ENCODE measurements around the gene BRPF3. TPM values are rescaled to one million over a fixed set of nuclear protein-coding genes. Genes with fewer than 3 reads are reported as not detected.

BRPF3 gene
- total RNA-seq, 1 experiment from 2014 or later, result 5.9 TPM

- DNase-seq (ENCODE audit: extremely low read depth, low read depth), result no peak
Measured at GRCh38 chr6:36266913-36267644, 70.5 kb downstream of the BRPF3 start.

DNA sequence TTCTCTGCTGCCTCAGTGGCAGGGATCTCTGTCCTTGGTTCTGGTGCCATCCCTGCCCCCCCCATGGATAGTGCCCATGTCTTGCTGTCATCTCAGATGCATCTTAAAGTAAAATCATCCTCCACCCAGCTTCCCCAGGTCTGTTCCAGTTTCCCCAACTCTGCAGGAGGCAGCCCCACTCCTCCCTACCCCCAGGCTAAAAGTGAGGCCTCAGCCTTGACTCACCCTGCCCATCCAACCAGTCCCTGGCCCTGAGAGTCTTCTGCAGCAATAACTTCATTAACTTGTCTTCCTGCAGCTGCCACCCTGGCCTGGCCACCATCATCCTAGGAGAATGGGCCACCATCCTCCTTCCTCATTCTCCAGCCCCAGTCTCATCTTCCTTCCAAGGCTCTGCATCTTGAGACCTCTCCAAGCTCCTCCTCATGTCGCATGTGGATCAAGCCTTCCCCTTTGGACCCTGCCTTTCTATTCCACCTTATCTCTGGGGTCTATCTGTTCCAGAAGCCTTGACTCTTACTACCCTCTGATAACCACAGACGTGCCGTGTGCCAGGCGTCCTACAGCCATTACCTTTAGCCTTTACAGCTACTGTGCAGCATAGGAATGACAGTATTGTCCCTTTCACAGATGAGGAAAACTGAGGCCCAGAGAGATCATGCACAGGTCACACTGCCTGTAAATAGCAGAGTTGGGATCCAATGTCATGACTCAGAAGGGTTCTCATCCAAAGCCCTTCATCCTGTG lies 71.4 kb downstream of the BRPF3 start:
- no peak for DNase-seq (ENCODE audit: extremely low read depth, low read depth)

DNA sequence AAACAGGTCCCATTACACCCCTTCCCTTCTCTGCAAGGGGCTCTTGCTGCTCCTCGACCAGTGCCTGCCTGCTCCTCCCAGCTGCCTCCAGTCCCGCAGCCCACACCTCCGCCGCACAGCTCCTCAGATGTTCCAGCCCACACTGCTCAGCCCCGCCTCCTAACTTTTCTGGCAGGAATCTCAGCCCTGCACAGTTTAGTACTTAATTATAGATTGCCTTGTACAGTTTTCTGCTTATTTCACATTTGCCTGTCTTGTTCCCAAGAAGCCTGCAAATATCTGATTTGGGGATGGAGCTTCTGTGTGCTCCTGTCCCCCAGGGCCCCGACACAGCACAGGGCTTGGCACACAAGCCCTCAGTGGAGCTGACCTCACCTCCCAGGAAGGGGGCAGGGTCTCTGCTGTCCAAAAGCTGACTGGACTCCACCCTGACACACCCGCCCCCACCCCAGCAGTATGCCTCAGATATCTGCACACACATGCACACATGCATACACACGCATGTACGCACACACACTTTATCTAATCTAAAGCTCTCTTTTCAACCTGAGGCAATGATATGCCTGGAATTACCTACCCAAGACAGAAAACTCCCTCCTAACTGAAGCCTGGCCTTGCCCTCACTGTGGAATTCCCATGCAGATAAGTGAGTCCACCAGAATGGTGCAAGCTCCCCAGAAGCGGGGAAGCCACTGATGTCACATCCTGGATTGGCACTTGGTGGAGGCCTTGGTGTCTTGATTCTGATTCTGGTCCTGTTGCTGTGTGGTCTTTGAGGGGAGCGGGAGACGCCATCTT lies 72.1 kb downstream of the BRPF3 start:
- DNase-seq (ENCODE audit: extremely low read depth, low read depth), result no peak

- DNase-seq (ENCODE audit: extremely low read depth, low read depth), result no peak
Measured at GRCh38 chr6:36269834-36270705, 73.5 kb downstream of the BRPF3 start, which contains the start of gene PNPLA1. Gene PNPLA1, plus strand, starts transcription at chr6:36270060. Its CDS starts 400 bp downstream, at chr6:36270460.

DNA sequence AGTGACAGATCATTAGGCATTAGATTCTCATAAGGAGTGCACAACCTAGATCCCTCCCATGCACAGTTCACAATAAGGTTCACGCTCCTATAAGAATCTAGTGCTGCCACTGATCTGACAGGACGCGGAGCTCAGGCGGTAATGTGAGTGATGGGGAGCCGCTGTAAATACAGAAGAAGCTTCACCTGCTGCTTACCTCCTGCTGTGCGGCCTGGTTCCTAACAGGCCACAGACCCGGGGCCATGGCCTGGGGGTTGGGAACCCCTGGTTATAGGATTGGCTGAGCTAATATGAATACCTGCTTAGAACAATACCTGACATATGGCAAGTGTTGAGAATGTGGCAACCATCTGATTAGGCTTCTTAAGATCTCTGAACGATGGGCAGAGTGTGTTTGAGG lies 75.7 kb downstream of the BRPF3 start:
- no peak for DNase-seq (ENCODE audit: extremely low read depth, low read depth)

- no peak for DNase-seq (ENCODE audit: extremely low read depth, low read depth)
Measured at GRCh38 chr6:36273067-36273466, 76.5 kb downstream of the BRPF3 start.

- no peak for DNase-seq (ENCODE audit: extremely low read depth, low read depth)
Measured at GRCh38 chr6:36273802-36274514, 77.4 kb downstream of the BRPF3 start.

DNA sequence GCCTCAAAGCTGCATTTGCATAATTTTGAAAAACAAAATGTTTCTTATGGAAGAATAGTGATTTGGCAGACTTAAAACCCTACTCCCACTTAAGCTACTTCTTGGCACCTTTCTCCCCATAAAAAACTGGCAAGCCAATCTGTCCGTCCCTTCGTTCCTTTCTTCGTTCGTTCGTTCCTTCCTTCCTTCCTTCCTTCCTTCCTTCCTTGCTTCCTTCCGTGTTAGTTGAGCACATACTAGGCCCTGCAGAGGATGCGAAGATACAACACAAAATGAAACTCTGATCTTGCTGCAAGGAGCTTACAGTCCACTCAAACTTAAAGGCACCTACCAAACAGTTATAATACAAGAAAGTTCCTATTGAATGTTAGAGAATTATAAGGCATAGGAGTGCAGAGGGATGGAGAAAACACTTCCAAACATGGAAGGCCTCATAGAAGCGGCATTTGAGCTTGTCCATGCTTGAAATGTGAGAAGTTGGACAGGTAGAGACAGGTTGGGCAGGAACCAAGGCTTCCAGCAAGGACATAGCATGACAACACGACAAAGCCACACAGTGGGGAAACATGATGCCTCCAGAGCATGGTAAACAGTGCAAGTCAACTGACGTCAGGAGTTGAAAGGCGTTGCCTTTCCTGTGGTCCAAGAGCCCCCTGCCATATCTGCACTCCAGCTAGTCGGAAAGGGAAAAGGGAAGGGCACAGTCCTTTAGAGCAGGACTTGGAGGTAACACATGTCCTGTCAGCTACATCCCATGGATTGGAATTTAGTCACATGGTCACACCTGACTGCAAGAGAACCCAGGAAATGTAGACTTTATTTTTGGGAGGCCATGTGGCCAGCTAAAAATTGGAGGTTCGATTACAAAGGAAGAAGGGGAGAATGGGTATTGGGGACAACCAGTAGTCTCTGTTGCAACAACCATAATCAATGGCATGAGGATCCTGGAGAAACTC lies 80.3 kb downstream of the BRPF3 start:
- DNase-seq (ENCODE audit: extremely low read depth, low read depth), result no peak

DNA sequence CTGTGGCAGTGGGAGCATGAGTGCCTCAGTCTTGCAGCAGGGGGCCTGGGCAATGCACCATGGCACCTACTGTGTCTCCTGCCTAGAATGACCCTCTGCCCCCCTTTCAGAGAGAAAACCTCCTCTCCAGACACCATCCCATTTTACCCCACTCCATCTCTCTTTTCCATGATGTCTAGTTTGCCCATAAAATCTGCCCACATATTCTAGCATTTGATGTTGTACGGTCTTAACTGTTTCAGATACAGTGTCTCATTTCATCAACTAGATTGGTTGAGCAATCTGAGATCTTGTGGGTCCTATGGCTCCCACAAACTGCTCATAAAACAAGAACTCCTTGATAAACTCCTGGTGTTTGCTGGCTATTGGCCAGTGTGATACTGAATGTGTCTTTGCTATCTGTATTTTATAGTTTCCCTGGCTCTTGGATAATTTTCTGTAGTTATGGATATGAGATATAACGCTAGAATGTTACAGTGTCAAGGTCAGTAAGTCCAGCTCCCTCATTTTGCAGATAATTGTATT lies 81.5 kb downstream of the BRPF3 start:
- no peak for DNase-seq (ENCODE audit: extremely low read depth, low read depth)

DNA sequence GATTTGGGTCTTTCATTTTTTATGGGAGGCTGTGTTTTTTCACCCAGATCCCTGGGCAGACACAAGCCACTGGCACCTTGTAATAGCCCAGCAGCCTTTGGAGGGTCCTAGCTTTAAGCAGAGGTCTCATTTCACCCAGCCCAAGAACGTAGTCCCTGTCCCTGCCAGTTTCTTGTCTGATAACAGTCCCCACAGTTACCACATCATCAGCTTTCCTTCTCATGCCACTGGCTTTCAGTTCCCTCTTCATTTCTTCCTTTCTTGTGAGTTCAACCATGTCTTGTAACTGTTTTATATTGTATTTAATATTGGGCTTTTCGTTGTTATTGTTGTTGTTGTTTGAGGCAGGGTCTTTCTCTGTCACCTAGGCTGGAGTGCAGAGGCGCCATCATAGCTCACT lies 83.9 kb downstream of the BRPF3 start:
- no peak for DNase-seq (ENCODE audit: extremely low read depth, low read depth)

DNA sequence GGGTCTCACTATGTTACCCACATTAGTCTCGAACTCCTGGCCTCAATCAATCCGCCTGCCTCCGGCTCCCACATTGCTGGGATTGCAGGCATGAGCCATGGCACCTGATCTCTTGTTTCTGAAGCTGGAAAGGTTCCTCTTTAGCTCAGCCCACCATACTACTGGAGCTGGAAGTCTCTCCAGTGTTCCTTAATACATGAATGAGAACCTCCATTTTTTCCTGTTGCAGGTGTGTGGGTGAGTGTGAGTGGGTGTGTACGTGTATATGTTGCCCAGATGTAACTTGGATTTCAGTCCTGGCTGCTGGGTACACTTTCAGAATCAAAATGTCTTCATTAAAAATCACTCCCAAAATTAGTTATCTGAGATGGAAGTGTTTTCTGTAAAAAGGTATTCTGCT lies 84.4 kb downstream of the BRPF3 start:
- DNase-seq (ENCODE audit: extremely low read depth, low read depth), result no peak

Other genes starting within 250 kb of the BRPF3 start
- gene SLC26A8, start 172.1 kb upstream of the BRPF3 start, total RNA-seq (2014; rRNA removed; shearing (Covaris generic)), result not detected in 2 replicates
- 26.5 and 28.4 TPM in 2 replicates for gene MAPK14, start 168.9 kb upstream of the BRPF3 start, total RNA-seq (2014; rRNA removed; shearing (Covaris generic))
- gene MAPK13, start 66.2 kb upstream of the BRPF3 start, total RNA-seq (2014; rRNA removed; shearing (Covaris generic)), result 0.55 and 0.89 TPM in 2 replicates
- not detected in 2 replicates for gene PNPLA1, start 73.3 kb downstream of the BRPF3 start, total RNA-seq (2014; rRNA removed; shearing (Covaris generic))
- not detected in 2 replicates for gene BNIP5, start 140.1 kb downstream of the BRPF3 start, total RNA-seq (2014; rRNA removed; shearing (Covaris generic))
- 0.52 and 0.63 TPM in 2 replicates for gene ETV7, start 190.9 kb downstream of the BRPF3 start, total RNA-seq (2014; rRNA removed; shearing (Covaris generic))
- not detected in 2 replicates for gene PXT1, start 246.1 kb downstream of the BRPF3 start, total RNA-seq (2014; rRNA removed; shearing (Covaris generic))
- 67.0 and 68.7 TPM in 2 replicates for gene KCTD20, start 246.3 kb downstream of the BRPF3 start, total RNA-seq (2014; rRNA removed; shearing (Covaris generic))